CD4-positive, CD25-positive, alpha-beta regulatory T cell (primary cell): ENCODE results near the gene CYP2A13. TPM values are rescaled to one million over a fixed set of nuclear protein-coding genes. Genes with fewer than 3 reads are reported as not detected.
A peak's percentile ranks its signal among the peaks of the same experiment; 100 is the strongest.
"Not testable (repeated sequence)": the region's sequence is repeated elsewhere in the genome, so short reads cannot be mapped to it uniquely, and the experiment has no call there.

Experiments
- ATAC-seq, 2 donors: fragments of 150-1000 bp; cut with Tn5 transposase; one replicate each; pipeline ENCODE4 v1.10.0; 2021; ENCODE audit warnings: low read depth in 2 of 2, moderate number of reproducible peaks in 2 of 2, moderate library complexity in 1 of 2
- DNase-seq, 3 donors: peaks; one replicate each; pipeline versions ENCODE4 v3.0.0 to v3.0.0-alpha.2; 2012 to 2022; ENCODE audit warnings: mixed read lengths in 1 of 3
- H3K27ac ChIP-seq: one replicate; pipeline ENCODE4 v1.7.0; 2013; ENCODE audit warnings: mild to moderate bottlenecking, low read length; ENCODE audit not compliant: insufficient read depth, poor library complexity, severe bottlenecking
- H3K27me3 ChIP-seq: one replicate; pipeline ENCODE4 v1.7.0; 2013; ENCODE audit warnings: low read length; ENCODE audit not compliant: control insufficient read depth, insufficient read depth
- H3K36me3 ChIP-seq: one replicate; pipeline ENCODE4 v1.7.0; 2013; ENCODE audit warnings: mild to moderate bottlenecking, low read length, moderate library complexity; ENCODE audit not compliant: control insufficient read depth, insufficient read depth
- H3K4me1 ChIP-seq: 2 replicates; pipeline ENCODE4 v1.7.0; 2013; ENCODE audit warnings: mild to moderate bottlenecking, low read length; ENCODE audit not compliant: insufficient read depth, control insufficient read depth, poor library complexity, severe bottlenecking
- H3K4me3 ChIP-seq: one replicate; pipeline ENCODE4 v1.7.0; 2013; ENCODE audit warnings: low read depth, mild to moderate bottlenecking, low read length, moderate library complexity
- H3K9me3 ChIP-seq, 2 experiments: 1 replicate in 1 of 2; 2 replicates in 1 of 2; pipeline ENCODE4 v1.7.0; 2013; ENCODE audit warnings: low read length in 2 of 2, mild to moderate bottlenecking in 1 of 2, moderate library complexity in 1 of 2; ENCODE audit not compliant: control insufficient read depth in 2 of 2
- H3K27ac Mint-ChIP-seq, 3 donors: one replicate each; pipeline ENCODE4 v1.8.0; 2020 to 2022; ENCODE audit warnings: mild to moderate bottlenecking in 3 of 3, mixed read lengths in 3 of 3, moderate library complexity in 2 of 3
- H3K27me3 Mint-ChIP-seq: one replicate; pipeline ENCODE4 v1.8.0; 2022; ENCODE audit warnings: mild to moderate bottlenecking, mixed read lengths
- H3K36me3 Mint-ChIP-seq: one replicate; pipeline ENCODE4 v1.8.0; 2020; ENCODE audit warnings: mixed read lengths
- H3K4me1 Mint-ChIP-seq, 4 donors: one replicate each; pipeline ENCODE4 v1.8.0; 2020 to 2022; ENCODE audit warnings: mixed read lengths in 4 of 4, mild to moderate bottlenecking in 1 of 4
- H3K4me3 Mint-ChIP-seq, 4 donors: one replicate each; pipeline ENCODE4 v1.8.0; 2020 to 2022; ENCODE audit warnings: mild to moderate bottlenecking in 4 of 4, mixed read lengths in 4 of 4, moderate library complexity in 3 of 4
- H3K9me3 Mint-ChIP-seq, 7 donors: one replicate each; pipeline ENCODE4 v1.8.0; 2020 to 2022; ENCODE audit warnings: mixed read lengths in 7 of 7, mild to moderate bottlenecking in 3 of 7, moderate library complexity in 2 of 7
- polyA plus RNA-seq, 4 donors: library from polyadenylated mRNA; unstranded; fragments of 300-500 nt; fragmentation: Illumina TruSeq; gene quantifications; one replicate each; pipeline ENCODE4 v1.2.3, GENCODE V29; 2021
- total RNA-seq: library from RNA; stranded (reverse); gene quantifications from one replicate; pipeline ENCODE4 v1.2.3, GENCODE V29; 2022

CYP2A13 gene
- total RNA-seq (not detected), polyA plus RNA-seq (not detected)

- ATAC-seq (no peak), DNase-seq (no peak)
- Histone ChIP-seq H3K4me3 (no peak within 1 kb of the TSS), H3K4me1 (no peaks in the 10 kb centered on the region), H3K27me3 (peaks cover 6% of the 10 kb centered on the region), H3K36me3 (no peaks in the 10 kb centered on the region), H3K27ac (no peak within 1 kb of the TSS), H3K9me3 (no peaks in the 10 kb centered on the region)
- H3K9me3 Mint-ChIP-seq, result peaks cover 0 to 4% (median 0%) of the 10 kb centered on the region in 7 donors
- H3K36me3 Mint-ChIP-seq, result no peaks in the 10 kb centered on the region
- H3K27me3 Mint-ChIP-seq, result peaks cover 49% of the 10 kb centered on the region
- peak within 1 kb of the TSS in 1 of 4 donors; percentile 35 for H3K4me3 Mint-ChIP-seq
- H3K4me1 Mint-ChIP-seq, result peaks cover 0 to 4% (median 2%) of the 10 kb centered on the region in 4 donors
- H3K27ac Mint-ChIP-seq, result peak within 1 kb of the TSS in 1 of 3 donors; percentile 38
These were observed at the start of gene CYP2A13 for GRCh38 chr19:41088151-41088550. TSS of gene CYP2A13 (plus strand) at chr19:41088451. CDS start at chr19:41088472, 21 bp downstream.

- H3K4me1 ChIP-seq, result no peaks in the 10 kb centered on the region
- H3K9me3 ChIP-seq, result peaks cover 0 to 2% of the 10 kb centered on the region in 2 experiments
- DNase-seq (no peak), ATAC-seq (no peak)
- no peaks in the 10 kb centered on the region for H3K36me3 ChIP-seq
- H3K4me3 ChIP-seq, result no peak overlapping the region
- Mint-ChIP-seq H3K4me3 (no peak overlapping the region), H3K9me3 (peaks cover 0 to 5% (median 0%) of the 10 kb centered on the region in 7 donors), H3K4me1 (peaks cover 0 to 6% (median 0%) of the 10 kb centered on the region in 4 donors), H3K27me3 (peaks cover 40% of the 10 kb centered on the region), H3K27ac (no peak overlapping the region), H3K36me3 (no peaks in the 10 kb centered on the region)
- no peaks in the 10 kb centered on the region for H3K27me3 ChIP-seq
- no peak overlapping the region for H3K27ac ChIP-seq
These were observed 48.4 kb upstream of the CYP2A13 start for GRCh38 chr19:41039806-41040205.

- H3K4me1 Mint-ChIP-seq, H3K4me1 ChIP-seq, ATAC-seq, H3K27ac ChIP-seq, H3K4me3 ChIP-seq, H3K36me3 ChIP-seq, H3K9me3 ChIP-seq, H3K4me3 Mint-ChIP-seq, H3K36me3 Mint-ChIP-seq, H3K27me3 ChIP-seq, H3K9me3 Mint-ChIP-seq: not testable (repeated sequence)
- Mint-ChIP-seq H3K27ac (peak overlapping the region in 1 of 3 donors; percentile 67), H3K27me3 (peaks cover 45% of the 10 kb centered on the region)
- peak in 1 of 3 donors; percentile 8 for DNase-seq
These were observed 43.2 kb upstream of the CYP2A13 start for GRCh38 chr19:41045095-41045494.

- peaks cover 45% of the 10 kb centered on the region for H3K27me3 Mint-ChIP-seq
- Histone ChIP-seq H3K27ac (no peak overlapping the region), H3K9me3 (no peaks in the 10 kb centered on the region), H3K4me3 (no peak overlapping the region), H3K36me3 (no peaks in the 10 kb centered on the region), H3K27me3 (no peaks in the 10 kb centered on the region), H3K4me1 (no peaks in the 10 kb centered on the region)
- H3K36me3 Mint-ChIP-seq, result no peaks in the 10 kb centered on the region
- no peak overlapping the region for H3K27ac Mint-ChIP-seq
- no peaks in the 10 kb centered on the region for H3K9me3 Mint-ChIP-seq
- H3K4me1 Mint-ChIP-seq, result no peaks in the 10 kb centered on the region
- DNase-seq (no peak), ATAC-seq (no peak)
- H3K4me3 Mint-ChIP-seq, result no peak overlapping the region
These were observed 37.8 kb upstream of the CYP2A13 start for GRCh38 chr19:41050426-41050825.

GRCh38 chr19:41052162-41052561 is 36.1 kb upstream of the CYP2A13 start:
- H3K4me1 Mint-ChIP-seq, H3K27ac Mint-ChIP-seq: not testable (repeated sequence)

GRCh38 chr19:41053331-41053730 is 34.9 kb upstream of the CYP2A13 start:
- H3K4me1 Mint-ChIP-seq, ATAC-seq, DNase-seq, H3K9me3 Mint-ChIP-seq, H3K36me3 Mint-ChIP-seq, H3K27ac Mint-ChIP-seq, H3K4me3 ChIP-seq, H3K4me1 ChIP-seq, H3K27ac ChIP-seq, H3K36me3 ChIP-seq, H3K27me3 ChIP-seq, H3K9me3 ChIP-seq, H3K4me3 Mint-ChIP-seq: not testable (repeated sequence)
- H3K27me3 Mint-ChIP-seq, result peaks cover 50% of the 10 kb centered on the region

More at GRCh38 chr19:41052162-41052561, 36.1 kb upstream of the CYP2A13 start:
- not testable (repeated sequence) for H3K4me1 ChIP-seq, H3K36me3 ChIP-seq, H3K9me3 Mint-ChIP-seq, H3K36me3 Mint-ChIP-seq, H3K9me3 ChIP-seq, H3K4me3 ChIP-seq, H3K27ac ChIP-seq, ATAC-seq, DNase-seq, H3K4me3 Mint-ChIP-seq, H3K27me3 ChIP-seq
- H3K27me3 Mint-ChIP-seq, result peaks cover 45% of the 10 kb centered on the region

GRCh38 chr19:41064974-41065569 is 23.2 kb upstream of the CYP2A13 start:
- H3K27me3 ChIP-seq, result peaks cover 17% of the 10 kb centered on the region
- no peaks in the 10 kb centered on the region for H3K36me3 ChIP-seq
- no peaks in the 10 kb centered on the region for H3K4me1 ChIP-seq
- ATAC-seq (no peak), DNase-seq (peak in 1 of 3 donors; percentile 17)
- Mint-ChIP-seq H3K4me3 (no peak overlapping the region), H3K27ac (no peak overlapping the region), H3K27me3 (peaks cover 52% of the 10 kb centered on the region), H3K36me3 (no peaks in the 10 kb centered on the region), H3K4me1 (no peaks in the 10 kb centered on the region), H3K9me3 (peaks cover 0 to under 1% (median 0%) of the 10 kb centered on the region in 7 donors)
- no peak overlapping the region for H3K27ac ChIP-seq
- H3K9me3 ChIP-seq, result no peaks in the 10 kb centered on the region
- H3K4me3 ChIP-seq, result no peak overlapping the region

GRCh38 chr19:41076286-41076685 is 12.0 kb upstream of the CYP2A13 start:
- peaks cover 0 to 8% of the 10 kb centered on the region in 2 experiments for H3K9me3 ChIP-seq
- H3K36me3 ChIP-seq, result no peaks in the 10 kb centered on the region
- no peaks in the 10 kb centered on the region for H3K4me1 ChIP-seq
- Mint-ChIP-seq H3K9me3 (peaks cover 0 to 11% (median 7%) of the 10 kb centered on the region in 7 donors), H3K36me3 (peaks cover 4% of the 10 kb centered on the region), H3K27me3 (peaks cover 36% of the 10 kb centered on the region), H3K4me1 (no peaks in the 10 kb centered on the region), H3K27ac (no peak overlapping the region), H3K4me3 (no peak overlapping the region)
- DNase-seq, result no peak
- H3K4me3 ChIP-seq, result no peak overlapping the region
- peaks cover 10% of the 10 kb centered on the region for H3K27me3 ChIP-seq
- no peak overlapping the region for H3K27ac ChIP-seq
- no peak for ATAC-seq
